Hepatocyte (in vitro differentiated cells): ENCODE data around the gene CCR1. TPM values are rescaled to one million over a fixed set of nuclear protein-coding genes. Genes with fewer than 3 reads are reported as not detected.

Source experiments
- DNase-seq: peaks from one replicate; pipeline ENCODE4 v3.0.0-alpha.2; 2016; ENCODE audit warnings: low spot score
- H2AFZ ChIP-seq: fragments of 200-600 bp; sonication (generic); 2 replicates; pipeline ENCODE4 v1.6.0; 2016; ENCODE audit warnings: antibody characterized with exemption, mild to moderate bottlenecking
- H3K27ac ChIP-seq: fragments of 200-600 bp; sonication (generic); 2 replicates; pipeline ENCODE4 v1.5.1; 2016; ENCODE audit warnings: mild to moderate bottlenecking
- H3K27me3 ChIP-seq: fragments of 200-600 bp; sonication (generic); 2 replicates; pipeline ENCODE4 v1.6.1; 2016
- H3K36me3 ChIP-seq: fragments of 200-600 bp; sonication (generic); replicated peaks from 2 replicates; pipeline ENCODE4 v1.5.1; 2016; ENCODE audit warnings: low read depth; ENCODE audit not compliant: insufficient read depth
- H3K4me1 ChIP-seq: fragments of 200-600 bp; sonication (generic); 2 replicates; pipeline ENCODE4 v1.5.1; 2016; ENCODE audit warnings: mild to moderate bottlenecking, moderate library complexity; ENCODE audit not compliant: insufficient read depth
- H3K4me2 ChIP-seq: fragments of 200-600 bp; sonication (generic); 2 replicates; pipeline ENCODE4 v1.6.0; 2016
- H3K4me3 ChIP-seq: fragments of 200-600 bp; sonication (generic); 2 replicates; pipeline ENCODE4 v1.5.1; 2016; ENCODE audit warnings: mild to moderate bottlenecking
- H3K79me2 ChIP-seq: fragments of 200-600 bp; sonication (generic); 2 replicates; pipeline ENCODE4 v1.6.0; 2017; ENCODE audit warnings: mild to moderate bottlenecking
- H3K9me2 ChIP-seq: fragments of 200-600 bp; sonication (generic); replicated peaks from 2 replicates; pipeline ENCODE4 v1.6.0; 2017; ENCODE audit warnings: mild to moderate bottlenecking; ENCODE audit not compliant: insufficient read depth
- H3K9me3 ChIP-seq: fragments of 200-600 bp; sonication (generic); 2 replicates; pipeline ENCODE4 v1.5.1; 2016; ENCODE audit warnings: low read depth, mild to moderate bottlenecking
- H4K20me1 ChIP-seq: fragments of 200-600 bp; sonication (generic); 2 replicates; pipeline ENCODE4 v1.6.0; 2016; ENCODE audit warnings: mild to moderate bottlenecking; ENCODE audit not compliant: insufficient read depth, poor library complexity, severe bottlenecking
- EZH2 ChIP-seq: fragments of 200-600 bp; sonication (generic); IDR thresholded peaks from 2 replicates; pipeline ENCODE4 v1.6.1; 2016; ENCODE audit warnings: antibody characterized with exemption, mild to moderate bottlenecking, borderline replicate concordance
- EZH2phosphoT487 ChIP-seq: fragments of 200-600 bp; sonication (generic); IDR thresholded peaks from one replicate; pipeline ENCODE4 v1.6.1; 2018; ENCODE audit warnings: antibody characterized with exemption, mild to moderate bottlenecking, low read depth, moderate library complexity; ENCODE audit not compliant: unreplicated experiment, severe bottlenecking
- WGBS: methylation state at CpG from one replicate; pipeline ENCODE4 v1.1.6; 2016; ENCODE audit warnings: low lambda C conversion rate; ENCODE audit errors: missing lambda C conversion rate; 5-methylcytosine and 5-hydroxymethylcytosine counted together
- polyA plus RNA-seq: library from polyadenylated mRNA; unstranded; fragments of >200 nt; fragmentation: Nextera tagmentation; extraction: Ambion mirVana; gene quantifications from 2 replicates; pipeline ENCODE4 v1.2.1, GENCODE V29; 2016
- total RNA-seq: library from RNA; depleted of rRNA; stranded (reverse); fragments of >200 nt; gene quantifications from 2 replicates; pipeline ENCODE4 v1.2.3, GENCODE V29; 2014
- TF ChIP-seq, protein P1 (sequence below): fragments of 200-600 bp; sonication (generic); IDR thresholded peaks from 2 replicates; pipeline ENCODE4 v1.5.1; 2016; ENCODE audit warnings: antibody characterized with exemption, mild to moderate bottlenecking; ENCODE audit not compliant: poor library complexity

Gene CCR1
- total and polyA plus RNA-seq, 2 experiments from 2014 or later, result 1.8 to 3.5 TPM

DNA sequence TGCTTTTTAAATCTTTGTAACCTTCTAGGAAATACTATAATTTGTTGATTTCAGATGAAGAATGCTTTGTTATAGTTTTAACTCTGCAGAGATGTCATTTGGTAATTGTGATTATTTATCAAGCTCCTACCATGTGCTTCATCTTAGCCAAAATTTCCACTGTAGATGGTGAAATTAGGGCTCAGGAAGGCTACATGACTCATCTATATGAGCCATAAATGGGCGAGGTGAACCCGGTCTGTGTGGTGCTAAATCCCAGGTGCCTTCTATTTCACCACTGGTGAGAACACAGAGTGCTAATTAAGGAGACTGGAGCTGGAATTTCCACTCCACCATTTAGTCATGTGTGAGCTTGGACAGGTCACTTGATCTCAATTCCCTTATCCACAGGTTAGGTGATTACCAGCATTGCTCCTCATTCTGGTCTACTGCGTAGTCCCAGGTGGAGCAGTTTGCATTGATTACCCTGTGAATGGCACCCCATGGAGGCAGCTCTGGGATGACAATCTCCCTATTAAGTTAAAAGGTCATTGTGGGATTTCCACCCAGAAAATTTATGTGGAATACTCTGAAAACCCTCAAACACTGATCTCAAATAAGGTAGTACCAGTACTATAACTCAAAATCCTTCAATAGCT, 31.3 kb upstream of the CCR1 start:
- WGBS, result 84% methylated on average over 3 of the region's 3 CpGs
- Histone ChIP-seq H3K4me3 (no peak overlapping the region), H3K36me3 (no peaks in the 10 kb centered on the region), H3K79me2 (no peaks in the 10 kb centered on the region), H3K9me2 (no peaks in the 10 kb centered on the region), H3K4me1 (no peaks in the 10 kb centered on the region), H3K27ac (no peak overlapping the region), H3K27me3 (no peaks in the 10 kb centered on the region), H3K9me3 (no peaks in the 10 kb centered on the region), H4K20me1 (no peaks in the 10 kb centered on the region), H3K4me2 (no peak overlapping the region), H2AFZ (no peak overlapping the region)
- no peak for TF ChIP-seq EZH2phosphoT487
- TF ChIP-seq EZH2, result no peak
- TF ChIP-seq, protein P1, sequence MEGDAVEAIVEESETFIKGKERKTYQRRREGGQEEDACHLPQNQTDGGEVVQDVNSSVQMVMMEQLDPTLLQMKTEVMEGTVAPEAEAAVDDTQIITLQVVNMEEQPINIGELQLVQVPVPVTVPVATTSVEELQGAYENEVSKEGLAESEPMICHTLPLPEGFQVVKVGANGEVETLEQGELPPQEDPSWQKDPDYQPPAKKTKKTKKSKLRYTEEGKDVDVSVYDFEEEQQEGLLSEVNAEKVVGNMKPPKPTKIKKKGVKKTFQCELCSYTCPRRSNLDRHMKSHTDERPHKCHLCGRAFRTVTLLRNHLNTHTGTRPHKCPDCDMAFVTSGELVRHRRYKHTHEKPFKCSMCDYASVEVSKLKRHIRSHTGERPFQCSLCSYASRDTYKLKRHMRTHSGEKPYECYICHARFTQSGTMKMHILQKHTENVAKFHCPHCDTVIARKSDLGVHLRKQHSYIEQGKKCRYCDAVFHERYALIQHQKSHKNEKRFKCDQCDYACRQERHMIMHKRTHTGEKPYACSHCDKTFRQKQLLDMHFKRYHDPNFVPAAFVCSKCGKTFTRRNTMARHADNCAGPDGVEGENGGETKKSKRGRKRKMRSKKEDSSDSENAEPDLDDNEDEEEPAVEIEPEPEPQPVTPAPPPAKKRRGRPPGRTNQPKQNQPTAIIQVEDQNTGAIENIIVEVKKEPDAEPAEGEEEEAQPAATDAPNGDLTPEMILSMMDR, result no peak
- no peak for DNase-seq

DNA sequence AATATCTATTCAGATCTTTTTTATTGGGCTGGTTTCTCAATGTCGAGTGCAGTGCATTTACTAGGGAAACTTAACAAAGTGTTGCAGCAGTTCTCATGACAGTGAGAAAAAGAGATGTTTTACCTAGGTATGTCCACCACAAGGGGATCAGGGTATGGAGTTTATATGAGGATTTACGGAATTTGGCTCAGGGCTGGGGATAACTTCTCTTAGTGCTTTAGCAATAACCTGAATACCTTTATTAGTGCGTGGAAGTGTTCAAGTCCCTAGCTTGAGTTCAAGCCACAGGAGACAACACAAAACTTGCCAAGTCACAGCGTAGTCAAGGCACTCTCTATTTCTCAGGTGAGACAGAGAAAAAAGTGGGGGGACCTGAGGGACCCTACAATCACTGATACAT, 30.3 kb upstream of the CCR1 start:
- Histone ChIP-seq H3K4me2 (no peak overlapping the region), H3K4me1 (no peaks in the 10 kb centered on the region), H2AFZ (no peak overlapping the region), H4K20me1 (no peaks in the 10 kb centered on the region), H3K27ac (no peak overlapping the region), H3K4me3 (no peak overlapping the region), H3K9me3 (no peaks in the 10 kb centered on the region), H3K9me2 (no peaks in the 10 kb centered on the region), H3K79me2 (no peaks in the 10 kb centered on the region), H3K27me3 (no peaks in the 10 kb centered on the region), H3K36me3 (no peaks in the 10 kb centered on the region)
- no peak for DNase-seq
- TF ChIP-seq EZH2phosphoT487 (no peak), EZH2 (no peak)
- TF ChIP-seq, protein P1, result no peak
- 67% methylated on average over 4 of the region's 4 CpGs for WGBS

DNA sequence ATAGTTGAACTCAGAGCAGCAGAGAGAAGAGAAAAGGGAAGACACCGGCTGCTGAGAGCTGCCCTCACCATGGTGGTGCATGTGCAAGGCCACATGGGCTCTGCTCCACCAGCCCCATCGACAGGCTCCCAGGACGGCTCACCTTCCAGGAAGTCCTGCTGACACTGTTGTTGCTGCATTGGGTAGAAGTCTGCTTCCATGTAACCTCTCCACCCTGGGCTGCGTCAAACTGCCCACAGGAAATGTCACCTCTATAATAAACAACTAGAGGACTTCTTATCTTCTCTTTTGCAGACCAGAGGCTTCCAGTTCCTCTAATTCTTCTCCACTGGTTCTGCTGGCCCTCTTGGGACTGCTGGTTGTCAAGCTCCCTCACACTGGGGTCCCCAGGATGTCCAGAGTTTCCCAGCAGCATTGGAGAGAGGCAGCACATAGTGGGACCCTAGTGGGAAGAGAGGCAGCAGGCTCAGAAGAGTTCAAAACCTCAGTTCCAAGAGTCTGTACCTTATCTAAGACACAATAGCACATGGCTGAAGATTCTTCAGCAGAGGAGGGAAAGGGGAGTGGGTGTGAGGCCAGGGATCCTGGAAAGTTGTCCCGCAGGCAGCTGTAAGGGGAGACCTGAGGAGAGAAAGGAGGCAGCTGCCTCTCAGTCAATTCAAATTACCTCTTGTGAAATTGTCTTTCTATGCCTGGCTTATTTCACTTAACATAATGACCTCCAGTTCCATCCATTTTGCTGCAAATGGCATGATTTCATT, 28.4 kb upstream of the CCR1 start:
- Histone ChIP-seq H3K27me3 (no peaks in the 10 kb centered on the region), H3K4me3 (no peak overlapping the region), H4K20me1 (no peaks in the 10 kb centered on the region), H3K36me3 (no peaks in the 10 kb centered on the region), H3K4me2 (no peak overlapping the region), H2AFZ (no peak overlapping the region), H3K9me2 (no peaks in the 10 kb centered on the region), H3K79me2 (no peaks in the 10 kb centered on the region), H3K4me1 (no peaks in the 10 kb centered on the region), H3K9me3 (no peaks in the 10 kb centered on the region), H3K27ac (no peak overlapping the region)
- DNase-seq, result no peak
- 79% methylated on average over 5 of the region's 5 CpGs for WGBS
- TF ChIP-seq, protein P1, result no peak
- TF ChIP-seq EZH2phosphoT487, result no peak
- TF ChIP-seq EZH2, result no peak
